ENCODE results near the gene BMAL1.

Gene BMAL1

GRCh38 chr11:13318498-13319295, 41.1 kb downstream of the BMAL1 start:
- DNase-seq, result no peak

GRCh38 chr11:13320688-13321087, 43.1 kb downstream of the BMAL1 start:
- DNase-seq, result no peak

DNA sequence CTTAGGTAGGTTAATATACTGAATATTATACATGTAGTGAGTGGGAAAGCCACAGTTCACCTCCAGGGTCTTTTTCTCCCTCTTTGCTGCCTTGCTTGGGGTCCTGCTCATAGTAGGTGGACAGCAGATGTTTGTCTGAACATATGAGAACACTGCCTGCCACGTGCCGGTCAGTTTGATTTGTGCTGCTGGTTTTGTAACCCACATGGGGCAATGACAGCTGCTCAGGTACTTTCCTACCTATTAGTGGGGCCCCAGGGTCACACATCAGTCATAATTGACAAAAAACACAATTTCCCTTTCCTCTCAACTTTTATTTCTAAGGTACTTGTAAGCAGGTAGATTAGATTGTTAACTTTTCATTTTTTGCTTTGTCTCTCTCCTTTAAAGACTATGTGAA, 43.8 kb downstream of the BMAL1 start:
- DNase-seq, result no peak

DNA sequence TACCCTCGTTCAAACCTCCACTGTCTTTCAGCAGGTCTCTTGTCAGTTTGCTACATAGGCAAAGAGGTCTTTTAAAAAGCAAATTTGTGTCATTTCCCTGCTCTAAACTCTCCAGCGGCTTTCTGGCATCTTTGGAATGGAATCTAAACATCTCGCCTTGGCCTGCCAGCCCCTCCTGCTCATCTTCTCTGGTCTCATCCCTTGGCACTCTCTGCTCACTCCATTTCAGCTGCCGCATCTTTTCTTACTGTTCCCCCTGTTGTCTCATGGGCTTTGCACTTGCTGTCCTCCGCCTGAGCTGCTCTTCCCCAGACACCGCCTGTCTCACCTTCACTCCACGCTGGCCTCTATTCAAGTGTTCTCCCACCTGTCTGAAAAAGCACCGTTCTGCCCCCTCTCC, 46.6 kb downstream of the BMAL1 start:
- no peak for DNase-seq

DNA sequence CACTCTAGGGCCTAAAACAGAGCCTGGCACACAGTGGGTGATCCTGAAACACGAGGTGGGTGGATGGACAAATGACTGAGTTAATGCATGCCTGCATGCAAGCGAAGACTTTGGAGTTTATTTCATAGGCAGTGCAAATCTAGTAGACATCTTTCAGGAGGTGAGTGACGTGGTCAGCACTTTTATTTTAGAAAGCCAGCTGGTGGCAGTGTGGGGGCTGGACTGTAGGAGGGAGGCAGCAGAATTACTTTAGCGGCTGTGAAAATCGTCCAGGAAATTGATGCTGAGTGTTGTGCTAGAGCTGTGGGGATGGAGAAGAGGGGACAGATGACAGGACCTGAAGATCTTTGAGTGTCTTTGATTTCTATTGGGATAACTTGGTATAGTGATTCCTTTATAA, 47.1 kb downstream of the BMAL1 start:
- no peak for DNase-seq

DNA sequence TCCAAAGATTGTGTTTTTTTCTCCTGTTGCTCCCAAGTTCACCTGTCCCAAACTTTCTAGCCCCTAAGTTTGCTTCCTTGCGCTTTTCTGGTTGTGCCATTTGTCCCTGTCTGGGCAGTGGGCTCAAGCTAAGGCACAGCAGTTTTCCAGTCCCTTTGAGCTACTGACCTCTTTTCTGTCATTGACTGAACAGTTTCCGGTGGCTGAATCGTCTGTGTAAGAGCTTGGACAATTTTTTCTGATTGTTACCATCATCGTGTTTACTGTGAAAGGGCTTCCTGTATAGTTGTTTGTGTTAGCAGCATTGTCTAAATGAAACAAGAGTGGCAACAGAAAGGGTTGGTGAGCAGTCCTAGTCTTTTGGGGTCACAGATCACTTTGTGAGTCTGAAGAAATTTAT, 49.8 kb downstream of the BMAL1 start:
- no peak for DNase-seq

DNA sequence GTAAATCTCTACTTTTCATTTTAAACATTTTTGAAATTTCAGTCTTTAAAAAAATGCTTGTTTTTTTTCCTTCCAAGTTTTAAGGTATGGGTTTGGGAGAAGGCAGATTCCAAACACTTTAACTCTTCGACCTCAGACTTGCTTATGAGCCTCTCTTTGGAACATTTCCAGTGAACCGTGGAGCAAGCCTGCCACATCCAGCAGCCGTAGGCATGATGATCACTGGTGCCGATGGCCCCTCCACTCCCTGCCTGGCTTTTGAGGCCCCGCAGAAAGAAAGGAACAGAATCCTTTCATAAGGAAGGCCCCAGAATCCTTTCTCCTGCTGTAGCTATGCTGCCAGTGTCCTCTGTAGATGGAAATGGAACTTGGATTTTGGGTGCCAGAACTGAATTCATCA, 50.7 kb downstream of the BMAL1 start:
- DNase-seq, result no peak

- no peak for DNase-seq
Measured at GRCh38 chr11:13329670-13330356, 52.2 kb downstream of the BMAL1 start.

DNA sequence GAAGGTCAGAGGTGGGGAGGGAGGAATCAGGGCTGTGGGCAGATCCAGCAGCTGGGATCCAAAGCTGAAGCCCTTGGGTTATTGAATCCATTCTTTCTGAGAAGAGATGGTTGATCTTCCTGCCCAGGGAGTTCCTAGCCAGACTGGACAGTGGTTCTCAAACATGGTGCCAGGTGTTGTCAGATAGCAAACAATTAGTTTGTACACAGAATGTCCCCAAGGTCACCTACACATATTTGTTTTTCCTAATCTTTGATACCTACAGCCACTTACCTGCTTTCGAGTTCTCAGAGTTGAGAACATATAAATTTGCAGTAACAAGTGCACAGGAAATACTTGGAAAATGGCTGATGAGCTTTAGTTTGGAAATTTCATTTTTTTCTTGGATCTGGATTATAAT, 54.5 kb downstream of the BMAL1 start:
- DNase-seq, result no peak

- DNase-seq, result no peak
Measured at GRCh38 chr11:13333456-13333957, 55.9 kb downstream of the BMAL1 start.

- DNase-seq, result no peak
Measured at GRCh38 chr11:13334034-13334786, 56.6 kb downstream of the BMAL1 start.

GRCh38 chr11:13335319-13335718, 57.7 kb downstream of the BMAL1 start:
- peak; percentile 63 for DNase-seq

DNA sequence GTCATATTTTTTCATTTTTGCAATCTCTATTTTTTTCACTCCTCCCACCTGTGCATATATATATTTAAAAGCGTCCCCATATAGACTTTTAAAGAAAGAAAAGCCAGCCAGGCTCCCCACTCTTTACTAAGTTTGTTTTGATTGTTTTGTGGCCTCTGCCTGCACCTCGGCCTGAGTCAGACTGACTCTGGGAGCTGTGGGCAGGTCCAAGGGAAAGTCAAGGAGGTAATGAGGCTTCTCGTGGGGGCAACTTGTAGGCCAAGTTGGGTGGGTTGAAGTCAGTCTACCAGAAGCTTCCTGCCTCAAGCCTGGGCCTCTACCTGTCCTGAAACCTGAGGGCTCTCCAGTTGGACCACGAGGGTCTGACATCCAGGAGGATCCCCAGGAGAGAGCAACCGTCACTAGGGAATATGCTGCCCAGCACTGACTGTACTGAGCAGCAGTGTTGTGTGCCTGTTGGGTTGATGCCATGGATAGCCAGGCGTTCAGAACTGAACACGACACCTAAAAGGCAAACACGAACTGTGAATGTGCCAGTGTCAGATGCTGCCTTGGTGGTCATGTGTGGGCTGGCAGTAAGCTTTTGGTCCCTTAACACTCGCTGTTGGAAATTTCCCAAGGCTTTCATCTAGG, 58.8 kb downstream of the BMAL1 start:
- no peak for DNase-seq

GRCh38 chr11:13338019-13338426, 60.4 kb downstream of the BMAL1 start:
- no peak for DNase-seq

DNA sequence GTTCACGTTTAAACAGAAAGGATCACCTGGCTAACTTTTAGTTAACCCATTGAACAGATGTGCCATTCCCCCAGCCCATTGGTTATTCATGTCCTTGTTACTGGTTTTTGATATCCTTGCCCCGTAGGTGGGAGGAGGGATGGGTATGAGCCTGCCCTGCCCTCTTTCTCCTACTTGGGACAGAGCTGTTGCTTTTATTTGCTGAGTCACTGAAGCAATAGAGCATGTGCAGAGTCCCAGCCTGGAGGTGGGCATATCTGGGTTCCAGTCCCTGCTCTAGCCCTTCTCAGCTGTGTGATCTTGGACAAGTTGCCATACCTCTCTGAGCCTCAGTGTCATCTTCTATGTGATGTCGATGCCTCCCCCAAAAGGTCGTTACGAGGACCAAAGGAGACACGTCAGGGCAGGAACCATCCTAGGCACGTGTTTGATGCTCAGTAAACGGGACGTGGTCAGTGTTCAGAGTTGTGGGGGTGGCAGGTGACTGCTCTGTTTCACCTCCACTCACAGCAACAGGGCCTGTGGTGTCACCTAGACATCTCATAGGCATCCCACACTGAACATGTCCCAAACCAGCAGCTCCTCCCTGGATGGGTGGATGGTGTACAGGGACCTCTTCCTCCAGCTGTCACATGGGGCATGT, 61.0 kb downstream of the BMAL1 start:
- no peak for DNase-seq

- peak; percentile 24 for DNase-seq
Measured at GRCh38 chr11:13339195-13340153, 61.9 kb downstream of the BMAL1 start.

- DNase-seq, result no peak
Measured at GRCh38 chr11:13341026-13341425, 63.4 kb downstream of the BMAL1 start.

DNA sequence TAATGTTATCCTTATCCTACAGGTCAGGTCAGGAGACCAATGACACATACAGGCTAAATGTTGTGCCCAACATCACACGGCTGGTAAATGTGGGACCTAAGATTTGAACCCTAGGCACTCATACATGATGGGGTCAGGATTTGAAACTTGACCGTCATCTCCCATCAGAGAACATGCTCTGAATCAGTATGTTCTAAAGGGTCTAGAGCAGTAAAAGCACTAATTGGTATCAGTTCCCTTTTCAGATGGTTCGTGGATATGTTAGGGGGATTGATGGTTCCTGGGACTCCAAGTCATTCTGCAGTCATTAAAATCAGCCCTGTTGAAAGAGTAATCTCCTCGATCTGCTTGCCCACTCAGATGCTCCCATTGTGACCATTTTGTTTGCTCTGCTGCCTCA, 65.5 kb downstream of the BMAL1 start:
- no peak for DNase-seq

DNA sequence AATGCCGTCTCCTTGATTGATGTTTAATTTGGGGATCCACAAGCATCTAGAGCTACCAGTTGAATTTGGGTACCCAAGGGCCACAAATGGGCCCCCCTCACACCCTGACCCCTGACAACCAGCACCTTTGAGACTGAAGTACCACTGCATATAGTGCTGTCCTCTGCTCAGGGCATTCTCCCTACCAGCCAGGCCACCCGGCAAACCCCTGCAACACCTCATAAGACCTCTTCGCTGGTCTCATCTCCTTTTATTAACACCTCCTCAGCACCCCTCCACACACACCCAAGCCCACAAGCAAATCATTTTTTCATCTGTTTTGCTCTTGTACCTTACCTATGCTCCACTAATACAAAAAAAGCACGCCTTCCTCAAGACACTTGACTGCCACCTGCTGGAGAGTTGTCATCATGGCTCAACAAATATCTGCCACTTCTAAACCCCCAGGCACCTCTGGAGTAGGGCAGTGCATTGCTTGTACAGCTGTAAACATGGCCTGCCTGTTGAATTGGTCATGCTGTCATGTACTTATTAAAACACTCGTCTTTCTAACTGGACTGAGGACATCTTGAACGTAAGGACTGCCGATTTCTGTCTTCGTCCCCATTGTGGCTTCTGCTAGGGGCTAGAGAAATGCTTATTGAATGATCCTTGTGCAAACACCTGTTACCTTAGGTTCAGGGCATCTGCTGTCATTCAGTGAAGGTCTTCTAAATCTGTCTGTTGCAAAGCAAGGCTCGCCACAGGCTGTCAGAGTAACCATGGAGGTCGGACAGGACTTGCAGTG, 66.5 kb downstream of the BMAL1 start:
- DNase-seq, result peak; percentile 67

- DNase-seq, result no peak
Measured at GRCh38 chr11:13344818-13345217, 67.2 kb downstream of the BMAL1 start.

Measured in T-helper 9 cell (primary cell).